GM23338 (cell line): Measurements from ENCODE around the gene RHBDD1. TPM values are rescaled to one million over a fixed set of nuclear protein-coding genes. Genes with fewer than 3 reads are reported as not detected.

Experiments
- ATAC-seq: fragments of 200-7000 bp; cut with Tn5 transposase; 3 replicates; pipeline ENCODE4 v1.9.1; 2020
- DNase-seq: peaks from one replicate; pipeline ENCODE4 v3.0.0-alpha.2; 2015; ENCODE audit warnings: low spot score
- H2AFZ ChIP-seq: fragments of 200-600 bp; sonication (generic); 2 replicates; pipeline ENCODE4 v1.8.0; 2016; ENCODE audit warnings: antibody characterized with exemption, mild to moderate bottlenecking, moderate library complexity
- H3F3A ChIP-seq: fragments of 200-600 bp; sonication (generic); replicated peaks from 2 replicates; pipeline ENCODE4 v1.8.0; 2017; ENCODE audit warnings: antibody characterized with exemption, mixed run types, low read depth
- H3K27ac ChIP-seq: fragments of 200-600 bp; sonication (generic); 2 replicates; pipeline ENCODE4 v1.6.1; 2016; ENCODE audit warnings: low read depth
- H3K27me3 ChIP-seq: fragments of 200-600 bp; sonication (generic); 2 replicates; pipeline ENCODE4 v1.8.0; 2016; ENCODE audit warnings: mild to moderate bottlenecking, mixed run types, moderate library complexity; ENCODE audit not compliant: insufficient read depth
- H3K36me3 ChIP-seq: fragments of 200-600 bp; sonication (generic); 2 replicates; pipeline ENCODE4 v1.8.0; 2016; ENCODE audit warnings: mild to moderate bottlenecking; ENCODE audit not compliant: insufficient read depth
- H3K4me1 ChIP-seq: fragments of 200-600 bp; sonication (generic); 2 replicates; pipeline ENCODE4 v1.8.0; 2016; ENCODE audit warnings: mild to moderate bottlenecking, moderate library complexity; ENCODE audit not compliant: insufficient read depth
- H3K4me2 ChIP-seq: fragments of 200-600 bp; sonication (generic); 2 replicates; pipeline ENCODE4 v1.7.1; 2017; ENCODE audit warnings: mixed run types
- H3K4me3 ChIP-seq: fragments of 200-600 bp; sonication (generic); 2 replicates; pipeline ENCODE4 v1.6.1; 2016; ENCODE audit warnings: mixed run types
- H3K79me2 ChIP-seq: fragments of 200-600 bp; sonication (generic); replicated peaks from 2 replicates; pipeline ENCODE4 v1.8.0; 2017; ENCODE audit warnings: mild to moderate bottlenecking; ENCODE audit not compliant: insufficient read depth
- H3K9me2 ChIP-seq: fragments of 200-600 bp; sonication (generic); 2 replicates; pipeline ENCODE4 v1.8.0; 2017; ENCODE audit not compliant: insufficient read depth
- H4K20me1 ChIP-seq: fragments of 200-600 bp; sonication (generic); replicated peaks from 2 replicates; pipeline ENCODE4 v1.8.0; 2017; ENCODE audit warnings: mild to moderate bottlenecking; ENCODE audit not compliant: insufficient read depth
- H3K27ac Mint-ChIP-seq: 2 replicates; pipeline ENCODE4 v1.8.0; 2020; ENCODE audit warnings: inconsistent platforms, mild to moderate bottlenecking, moderate library complexity, mixed read lengths
- H3K27me3 Mint-ChIP-seq: 3 replicates; pipeline ENCODE4 v1.8.0; 2022; ENCODE audit warnings: low read depth, mild to moderate bottlenecking, moderate library complexity, mixed read lengths, inconsistent platforms; ENCODE audit not compliant: insufficient read depth, poor library complexity
- H3K36me3 Mint-ChIP-seq: 3 replicates; pipeline ENCODE4 v1.8.0; 2021; ENCODE audit warnings: low read depth, mild to moderate bottlenecking, inconsistent platforms, moderate library complexity, mixed read lengths
- H3K4me1 Mint-ChIP-seq: 3 replicates; pipeline ENCODE4 v1.8.0; 2020; ENCODE audit warnings: mild to moderate bottlenecking, inconsistent platforms, mixed read lengths
- H3K4me3 Mint-ChIP-seq: 3 replicates; pipeline ENCODE4 v1.8.0; 2021; ENCODE audit warnings: moderate library complexity, mild to moderate bottlenecking, inconsistent platforms, mixed read lengths
- H3K9me3 Mint-ChIP-seq: 3 replicates; pipeline ENCODE4 v1.8.0; 2020; ENCODE audit warnings: moderate library complexity, mild to moderate bottlenecking, inconsistent platforms, mixed read lengths
- CREB1 ChIP-seq: fragments of 250-450 bp; sonication (Bioruptor Pico); IDR thresholded peaks from 2 replicates; pipeline ENCODE4 v1.5.0; 2020; ENCODE audit warnings: low read depth, mild to moderate bottlenecking, moderate library complexity
- EZH2 ChIP-seq: fragments of 200-600 bp; sonication (generic); IDR thresholded peaks from one replicate; pipeline ENCODE4 v1.8.0; 2017; ENCODE audit warnings: antibody characterized with exemption, mild to moderate bottlenecking, low read depth; ENCODE audit not compliant: unreplicated experiment
- EZH2phosphoT487 ChIP-seq: fragments of 200-600 bp; sonication (generic); IDR thresholded peaks from one replicate; pipeline ENCODE4 v1.8.1; 2018; ENCODE audit warnings: antibody characterized with exemption; ENCODE audit not compliant: unreplicated experiment
- JUNB ChIP-seq: IDR thresholded peaks from one replicate; pipeline ENCODE4 v1.6.1; 2016; ENCODE audit warnings: antibody characterized with exemption; ENCODE audit not compliant: unreplicated experiment
- NANOG ChIP-seq: IDR thresholded peaks from 2 replicates; pipeline ENCODE4 v1.6.1; 2016; ENCODE audit warnings: antibody characterized with exemption, borderline replicate concordance
- POLR2AphosphoS5 ChIP-seq: IDR thresholded peaks from 2 replicates; pipeline ENCODE4 v1.6.1; 2016; ENCODE audit warnings: antibody characterized with exemption, low read depth
- STAT1 ChIP-seq: IDR thresholded peaks from one replicate; pipeline ENCODE4 v1.6.1; 2016; ENCODE audit warnings: antibody characterized with exemption; ENCODE audit not compliant: unreplicated experiment
- ZNF114 ChIP-seq: fragments of 250-450 bp; sonication (Bioruptor Pico); IDR thresholded peaks from 2 replicates; pipeline ENCODE4 v1.5.0; 2020; ENCODE audit warnings: mild to moderate bottlenecking, moderate library complexity
- ZNF331 ChIP-seq: fragments of 250-450 bp; sonication (Bioruptor Pico); IDR thresholded peaks from 2 replicates; pipeline ENCODE4 v1.5.0; 2020; ENCODE audit warnings: low read depth, mild to moderate bottlenecking, moderate library complexity
- ZNF462 ChIP-seq: fragments of 250-450 bp; sonication (Bioruptor Pico); IDR thresholded peaks from 2 replicates; pipeline ENCODE4 v1.5.0; 2020; ENCODE audit warnings: mild to moderate bottlenecking, moderate library complexity
- polyA plus RNA-seq: library from polyadenylated mRNA; unstranded; fragments of >200 nt; fragmentation: Nextera tagmentation; extraction: Ambion mirVana; gene quantifications from 2 replicates; pipeline ENCODE4 v1.2.1, GENCODE V29; 2016
- total RNA-seq: library from RNA; depleted of rRNA; stranded (reverse); fragments of >200 nt; shearing (Covaris generic); gene quantifications from 2 replicates; pipeline ENCODE4 v1.2.3, GENCODE V29; 2014
- TF ChIP-seq, protein P1 (sequence below): IDR thresholded peaks from one replicate; pipeline ENCODE4 v1.6.1; 2018; ENCODE audit warnings: antibody characterized with exemption; ENCODE audit not compliant: unreplicated experiment
- TF ChIP-seq, protein P2 (sequence below): IDR thresholded peaks from 2 replicates; pipeline ENCODE4 v1.6.1; 2016; ENCODE audit warnings: antibody characterized with exemption
- TF ChIP-seq, protein P3 (sequence below), 2 experiments: fragments of 200-600 bp in 1 of 2; sonication (generic) in 1 of 2; conservative IDR thresholded peaks; 2 replicates each; pipeline versions ENCODE4 v1.5.1 to v1.6.1; 2016 to 2017; ENCODE audit warnings: antibody characterized with exemption in 2 of 2, low read depth in 2 of 2, mild to moderate bottlenecking in 2 of 2, moderate library complexity in 1 of 2

The RHBDD1 gene
- total and polyA plus RNA-seq, 2 experiments from 2014 or later = 7.3 to 13.0 TPM

DNA sequence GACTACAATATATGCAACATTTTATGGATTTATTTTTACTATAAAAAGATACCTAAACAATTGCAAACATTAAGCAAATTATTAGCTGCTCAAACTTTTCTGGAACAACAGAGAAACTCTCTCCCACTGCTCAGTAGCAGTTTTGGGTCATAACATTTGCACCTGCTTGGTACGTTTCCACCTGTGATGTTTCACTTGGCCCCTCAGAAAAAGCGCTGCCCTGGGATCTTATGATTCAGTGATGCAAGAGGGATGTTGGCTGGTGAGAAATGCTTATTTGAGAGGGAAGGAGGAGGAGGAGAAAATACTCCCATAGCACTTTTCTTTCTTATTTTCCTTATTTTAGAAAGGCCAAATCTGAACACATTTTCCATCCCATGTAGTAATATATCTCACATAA is 45.4 kb upstream of the RHBDD1 start:
- Mint-ChIP-seq H3K9me3 (no peaks in the 10 kb centered on the region), H3K27me3 (peaks cover 7% of the 10 kb centered on the region), H3K4me1 (peaks cover 47% of the 10 kb centered on the region), H3K27ac (peak overlapping the region; percentile 96), H3K4me3 (peak overlapping the region; percentile 82), H3K36me3 (peaks cover 31% of the 10 kb centered on the region)
- H2AFZ ChIP-seq = no peak overlapping the region
- DNase-seq = no peak
- peak overlapping the region; percentile 54 for H3K4me3 ChIP-seq
- H3K36me3 ChIP-seq = peaks cover 4% of the 10 kb centered on the region; the same call in 1 of the 2 replicates
- H4K20me1 ChIP-seq = 0 out of 2 replicates have a peak, but pooled peaks cover 4% of the 10 kb centered on the region
- peak overlapping the region; percentile 93 for H3K27ac ChIP-seq
- H3K27me3 ChIP-seq = no peaks in the 10 kb centered on the region
- H3K4me2 ChIP-seq = peak overlapping the region; percentile 80
- no peaks in the 10 kb centered on the region for H3K9me2 ChIP-seq
- no peak for ATAC-seq
- H3K79me2 ChIP-seq = peaks cover 82% of the 10 kb centered on the region
- TF ChIP-seq ZNF331 (CRISPR knock-in tag) (no peak), STAT1 (no peak), JUNB (no peak), EZH2 (no peak), CREB1 (CRISPR knock-in tag) (no peak), ZNF114 (CRISPR knock-in tag) (no peak), EZH2phosphoT487 (no peak), NANOG (no peak), POLR2AphosphoS5 (no peak), ZNF462 (no peak)
- TF ChIP-seq, protein P1, sequence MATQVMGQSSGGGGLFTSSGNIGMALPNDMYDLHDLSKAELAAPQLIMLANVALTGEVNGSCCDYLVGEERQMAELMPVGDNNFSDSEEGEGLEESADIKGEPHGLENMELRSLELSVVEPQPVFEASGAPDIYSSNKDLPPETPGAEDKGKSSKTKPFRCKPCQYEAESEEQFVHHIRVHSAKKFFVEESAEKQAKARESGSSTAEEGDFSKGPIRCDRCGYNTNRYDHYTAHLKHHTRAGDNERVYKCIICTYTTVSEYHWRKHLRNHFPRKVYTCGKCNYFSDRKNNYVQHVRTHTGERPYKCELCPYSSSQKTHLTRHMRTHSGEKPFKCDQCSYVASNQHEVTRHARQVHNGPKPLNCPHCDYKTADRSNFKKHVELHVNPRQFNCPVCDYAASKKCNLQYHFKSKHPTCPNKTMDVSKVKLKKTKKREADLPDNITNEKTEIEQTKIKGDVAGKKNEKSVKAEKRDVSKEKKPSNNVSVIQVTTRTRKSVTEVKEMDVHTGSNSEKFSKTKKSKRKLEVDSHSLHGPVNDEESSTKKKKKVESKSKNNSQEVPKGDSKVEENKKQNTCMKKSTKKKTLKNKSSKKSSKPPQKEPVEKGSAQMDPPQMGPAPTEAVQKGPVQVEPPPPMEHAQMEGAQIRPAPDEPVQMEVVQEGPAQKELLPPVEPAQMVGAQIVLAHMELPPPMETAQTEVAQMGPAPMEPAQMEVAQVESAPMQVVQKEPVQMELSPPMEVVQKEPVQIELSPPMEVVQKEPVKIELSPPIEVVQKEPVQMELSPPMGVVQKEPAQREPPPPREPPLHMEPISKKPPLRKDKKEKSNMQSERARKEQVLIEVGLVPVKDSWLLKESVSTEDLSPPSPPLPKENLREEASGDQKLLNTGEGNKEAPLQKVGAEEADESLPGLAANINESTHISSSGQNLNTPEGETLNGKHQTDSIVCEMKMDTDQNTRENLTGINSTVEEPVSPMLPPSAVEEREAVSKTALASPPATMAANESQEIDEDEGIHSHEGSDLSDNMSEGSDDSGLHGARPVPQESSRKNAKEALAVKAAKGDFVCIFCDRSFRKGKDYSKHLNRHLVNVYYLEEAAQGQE = no peak
- TF ChIP-seq, protein P2, sequence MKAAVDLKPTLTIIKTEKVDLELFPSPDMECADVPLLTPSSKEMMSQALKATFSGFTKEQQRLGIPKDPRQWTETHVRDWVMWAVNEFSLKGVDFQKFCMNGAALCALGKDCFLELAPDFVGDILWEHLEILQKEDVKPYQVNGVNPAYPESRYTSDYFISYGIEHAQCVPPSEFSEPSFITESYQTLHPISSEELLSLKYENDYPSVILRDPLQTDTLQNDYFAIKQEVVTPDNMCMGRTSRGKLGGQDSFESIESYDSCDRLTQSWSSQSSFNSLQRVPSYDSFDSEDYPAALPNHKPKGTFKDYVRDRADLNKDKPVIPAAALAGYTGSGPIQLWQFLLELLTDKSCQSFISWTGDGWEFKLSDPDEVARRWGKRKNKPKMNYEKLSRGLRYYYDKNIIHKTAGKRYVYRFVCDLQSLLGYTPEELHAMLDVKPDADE = no peak
- TF ChIP-seq, protein P3, sequence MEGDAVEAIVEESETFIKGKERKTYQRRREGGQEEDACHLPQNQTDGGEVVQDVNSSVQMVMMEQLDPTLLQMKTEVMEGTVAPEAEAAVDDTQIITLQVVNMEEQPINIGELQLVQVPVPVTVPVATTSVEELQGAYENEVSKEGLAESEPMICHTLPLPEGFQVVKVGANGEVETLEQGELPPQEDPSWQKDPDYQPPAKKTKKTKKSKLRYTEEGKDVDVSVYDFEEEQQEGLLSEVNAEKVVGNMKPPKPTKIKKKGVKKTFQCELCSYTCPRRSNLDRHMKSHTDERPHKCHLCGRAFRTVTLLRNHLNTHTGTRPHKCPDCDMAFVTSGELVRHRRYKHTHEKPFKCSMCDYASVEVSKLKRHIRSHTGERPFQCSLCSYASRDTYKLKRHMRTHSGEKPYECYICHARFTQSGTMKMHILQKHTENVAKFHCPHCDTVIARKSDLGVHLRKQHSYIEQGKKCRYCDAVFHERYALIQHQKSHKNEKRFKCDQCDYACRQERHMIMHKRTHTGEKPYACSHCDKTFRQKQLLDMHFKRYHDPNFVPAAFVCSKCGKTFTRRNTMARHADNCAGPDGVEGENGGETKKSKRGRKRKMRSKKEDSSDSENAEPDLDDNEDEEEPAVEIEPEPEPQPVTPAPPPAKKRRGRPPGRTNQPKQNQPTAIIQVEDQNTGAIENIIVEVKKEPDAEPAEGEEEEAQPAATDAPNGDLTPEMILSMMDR (conservative IDR thresholded peaks at IDR 0.05; ENCODE audit: low read depth in 2 of 2) = no peak
- peaks cover 51% of the 10 kb centered on the region for H3K4me1 ChIP-seq
- H3F3A ChIP-seq = peaks cover 5% of the 10 kb centered on the region; the same call in 1 of the 2 replicates
